ENCODE results near the gene WDR45B.

The WDR45B gene

DNA sequence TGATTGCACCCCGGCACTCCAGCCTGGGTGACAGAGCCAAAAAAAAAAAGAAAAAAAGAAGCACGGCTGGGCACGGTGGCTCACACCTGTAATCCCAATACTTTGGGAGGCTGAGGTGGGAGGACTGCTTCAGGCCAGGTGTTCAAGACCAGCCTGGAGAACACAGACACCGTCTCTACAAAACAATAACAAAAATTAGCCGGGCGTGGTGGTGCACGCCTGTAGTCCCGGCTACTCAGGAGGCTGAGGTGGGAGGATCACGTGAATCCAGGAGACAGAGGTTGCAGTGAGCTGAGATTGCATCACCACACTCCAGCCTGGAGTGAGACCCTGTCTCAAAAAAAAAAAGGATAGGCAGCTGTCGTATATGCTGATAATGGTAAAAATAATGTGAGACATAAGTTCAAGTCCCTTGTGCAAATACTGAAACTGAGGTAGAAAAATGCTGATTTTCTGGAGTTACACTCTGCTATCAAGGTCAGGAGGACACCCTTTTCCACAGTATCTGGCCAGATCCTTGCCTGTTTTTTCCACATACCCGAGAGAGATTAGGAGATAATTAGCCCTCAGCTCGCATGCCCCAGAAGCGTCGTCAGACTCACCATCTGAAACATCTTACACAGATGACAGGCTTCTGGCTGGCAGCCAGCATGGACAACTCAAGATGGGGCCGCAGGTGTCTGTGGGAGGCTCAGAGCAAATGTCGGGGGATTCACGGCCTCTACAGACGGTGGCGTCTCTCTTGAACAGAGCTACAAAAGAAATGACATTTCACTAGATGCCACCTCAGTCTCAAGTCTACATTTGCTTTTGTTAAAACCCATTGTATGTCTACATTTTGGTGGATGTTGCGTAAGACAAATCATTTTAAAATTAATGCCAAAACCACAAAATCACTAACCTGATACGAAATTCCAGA, 36.8 kb downstream of the WDR45B start:
- no peak overlapping the region for H3K4me3 ChIP-seq (ENCODE audit: control insufficient read depth, low read depth, low read length)
- TF ChIP-seq, protein P1, sequence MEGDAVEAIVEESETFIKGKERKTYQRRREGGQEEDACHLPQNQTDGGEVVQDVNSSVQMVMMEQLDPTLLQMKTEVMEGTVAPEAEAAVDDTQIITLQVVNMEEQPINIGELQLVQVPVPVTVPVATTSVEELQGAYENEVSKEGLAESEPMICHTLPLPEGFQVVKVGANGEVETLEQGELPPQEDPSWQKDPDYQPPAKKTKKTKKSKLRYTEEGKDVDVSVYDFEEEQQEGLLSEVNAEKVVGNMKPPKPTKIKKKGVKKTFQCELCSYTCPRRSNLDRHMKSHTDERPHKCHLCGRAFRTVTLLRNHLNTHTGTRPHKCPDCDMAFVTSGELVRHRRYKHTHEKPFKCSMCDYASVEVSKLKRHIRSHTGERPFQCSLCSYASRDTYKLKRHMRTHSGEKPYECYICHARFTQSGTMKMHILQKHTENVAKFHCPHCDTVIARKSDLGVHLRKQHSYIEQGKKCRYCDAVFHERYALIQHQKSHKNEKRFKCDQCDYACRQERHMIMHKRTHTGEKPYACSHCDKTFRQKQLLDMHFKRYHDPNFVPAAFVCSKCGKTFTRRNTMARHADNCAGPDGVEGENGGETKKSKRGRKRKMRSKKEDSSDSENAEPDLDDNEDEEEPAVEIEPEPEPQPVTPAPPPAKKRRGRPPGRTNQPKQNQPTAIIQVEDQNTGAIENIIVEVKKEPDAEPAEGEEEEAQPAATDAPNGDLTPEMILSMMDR (IDR thresholded peaks at IDR 0.05; ENCODE audit: control insufficient read depth, insufficient read depth, low read depth, low read length, missing control alignments): no peak
- no peak for DNase-seq (ENCODE audit: low read depth)

DNA sequence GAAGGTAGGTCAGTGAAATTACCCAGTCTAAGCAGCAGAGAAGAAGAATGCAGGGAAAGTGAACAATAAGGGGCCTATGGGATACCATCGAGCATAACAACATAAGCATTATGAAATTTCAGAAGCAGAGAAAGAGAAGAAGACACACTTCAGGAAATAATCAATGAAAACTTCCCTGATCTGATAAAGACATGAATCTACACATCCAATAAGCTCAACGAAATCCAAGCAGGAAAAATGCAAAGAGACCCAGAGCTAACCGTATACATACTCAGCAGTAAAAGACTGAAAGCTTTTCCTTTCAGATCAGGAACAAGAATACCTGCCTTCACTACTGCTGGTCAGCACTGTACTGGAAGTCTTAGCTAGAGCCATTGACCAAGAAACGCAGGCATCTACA, 38.6 kb downstream of the WDR45B start:
- TF ChIP-seq, protein P1 (IDR thresholded peaks at IDR 0.05; ENCODE audit: control insufficient read depth, insufficient read depth, low read depth, low read length, missing control alignments): no peak
- H3K4me3 ChIP-seq (ENCODE audit: control insufficient read depth, low read depth, low read length): no peak overlapping the region
- no peak for DNase-seq (ENCODE audit: low read depth)

DNA sequence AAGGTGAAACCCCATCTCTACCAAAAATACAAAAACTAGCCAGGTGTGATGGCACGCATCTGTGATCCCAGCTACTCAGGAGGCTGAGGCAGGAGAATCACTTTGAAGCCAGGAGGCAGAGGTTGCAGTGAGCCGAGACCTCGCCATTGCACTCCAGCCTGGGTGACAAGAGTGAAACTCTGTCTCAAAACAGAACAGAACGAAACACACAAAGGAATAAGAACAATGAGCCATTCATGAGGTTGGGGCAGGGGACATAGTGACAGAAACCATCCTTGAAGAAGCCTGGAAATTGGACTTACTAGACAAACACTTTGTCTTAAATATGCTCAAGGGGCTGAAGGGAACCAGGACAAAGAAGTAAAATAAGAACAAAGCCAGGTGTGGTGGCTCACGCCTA, 39.4 kb downstream of the WDR45B start:
- no peak overlapping the region for H3K4me3 ChIP-seq (ENCODE audit: control insufficient read depth, low read depth, low read length)

DNA sequence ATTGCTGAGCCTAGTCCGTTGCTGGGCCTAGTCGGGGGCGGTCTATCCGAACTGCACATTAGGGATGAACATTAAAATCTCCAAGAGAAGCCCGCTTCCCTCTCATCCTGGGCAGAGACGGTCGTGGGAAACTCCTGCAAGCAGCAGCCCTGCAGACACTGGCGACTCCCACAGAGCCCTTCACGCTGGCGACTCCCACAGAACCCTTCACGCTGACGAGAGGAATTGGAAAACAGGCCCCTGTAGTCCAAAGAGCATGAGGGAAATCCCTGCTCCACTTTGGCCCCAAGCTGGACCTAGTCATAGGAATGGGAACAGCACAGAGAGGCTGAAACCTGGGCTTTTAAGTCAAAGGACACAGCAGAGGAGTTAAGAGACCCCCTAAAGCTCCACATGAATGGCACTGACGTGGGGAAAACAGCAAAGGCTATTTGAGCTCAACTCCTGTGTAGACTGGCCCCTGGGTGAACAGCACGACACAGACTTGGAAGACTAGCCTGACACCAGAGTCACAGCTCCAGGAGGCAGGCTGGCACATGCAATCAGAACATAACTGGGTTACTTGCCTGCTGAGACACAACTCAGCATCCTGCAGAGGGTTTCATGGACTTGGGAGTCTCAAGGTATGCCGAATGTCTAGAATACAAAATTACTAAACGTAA, 42.2 kb downstream of the WDR45B start:
- TF ChIP-seq, protein P1 (IDR thresholded peaks at IDR 0.05; ENCODE audit: control insufficient read depth, insufficient read depth, low read depth, low read length, missing control alignments): no peak
- DNase-seq (ENCODE audit: low read depth): no peak
- H3K4me3 ChIP-seq (ENCODE audit: control insufficient read depth, low read depth, low read length): no peak overlapping the region

More for the DNA sequence above, 39.4 kb downstream of the WDR45B start:
- no peak for DNase-seq (ENCODE audit: low read depth)
- TF ChIP-seq, protein P1 (IDR thresholded peaks at IDR 0.05; ENCODE audit: control insufficient read depth, insufficient read depth, low read depth, low read length, missing control alignments): no peak

- DNase-seq (ENCODE audit: low read depth): no peak
- TF ChIP-seq, protein P1 (IDR thresholded peaks at IDR 0.05; ENCODE audit: control insufficient read depth, insufficient read depth, low read depth, low read length, missing control alignments): no peak
- H3K4me3 ChIP-seq (ENCODE audit: control insufficient read depth, low read depth, low read length): no peak overlapping the region
Observed at GRCh38 chr17:82604532-82604931, 43.7 kb downstream of the WDR45B start.

DNA sequence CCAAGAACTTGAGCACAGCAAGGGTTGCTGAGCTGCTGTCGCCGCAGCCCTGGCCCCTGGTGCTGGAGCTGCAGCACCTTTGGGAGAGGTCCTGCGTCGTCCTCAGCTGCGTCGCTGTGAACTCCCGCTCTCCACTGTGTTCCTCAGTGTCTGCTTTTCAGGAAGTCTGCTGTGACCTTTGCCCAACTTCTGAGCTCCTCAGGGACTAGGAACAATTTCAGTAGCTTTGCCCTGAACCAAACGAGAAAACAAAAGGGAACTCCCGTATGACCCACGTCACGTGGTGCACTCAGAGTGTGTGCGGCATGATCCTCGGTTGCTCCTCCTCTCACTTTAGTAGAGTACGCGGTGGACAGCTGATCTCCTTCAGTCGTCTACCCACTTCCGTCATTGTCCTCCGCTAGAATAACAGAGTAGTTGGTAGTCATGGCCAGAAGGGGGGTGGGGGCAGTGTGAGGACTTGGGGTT, 44.2 kb downstream of the WDR45B start:
- TF ChIP-seq, protein P1 (IDR thresholded peaks at IDR 0.05; ENCODE audit: control insufficient read depth, insufficient read depth, low read depth, low read length, missing control alignments): no peak
- no peak for DNase-seq (ENCODE audit: low read depth)
- H3K4me3 ChIP-seq (ENCODE audit: control insufficient read depth, low read depth, low read length): no peak overlapping the region

All from AG09309 (cell line).